Epithelial cell of esophagus (primary cell): Measurements from ENCODE around the gene RAP2A.

Source experiments
- DNase-seq: peaks from one replicate; pipeline ENCODE4 v3.0.0; 2010; ENCODE audit warnings: low read depth
- H3K4me3 ChIP-seq: 2 replicates; pipeline ENCODE4 v1.5.1; 2011; ENCODE audit warnings: mild to moderate bottlenecking, low read length, control low read depth
- TF ChIP-seq, protein P1 (sequence below): IDR thresholded peaks from 2 replicates; pipeline ENCODE4 v1.5.1; 2011; ENCODE audit warnings: low read depth, mild to moderate bottlenecking, low read length, control low read depth, inconsistent platforms; ENCODE audit not compliant: insufficient read depth; ENCODE audit errors: missing control alignments

RAP2A gene

DNA sequence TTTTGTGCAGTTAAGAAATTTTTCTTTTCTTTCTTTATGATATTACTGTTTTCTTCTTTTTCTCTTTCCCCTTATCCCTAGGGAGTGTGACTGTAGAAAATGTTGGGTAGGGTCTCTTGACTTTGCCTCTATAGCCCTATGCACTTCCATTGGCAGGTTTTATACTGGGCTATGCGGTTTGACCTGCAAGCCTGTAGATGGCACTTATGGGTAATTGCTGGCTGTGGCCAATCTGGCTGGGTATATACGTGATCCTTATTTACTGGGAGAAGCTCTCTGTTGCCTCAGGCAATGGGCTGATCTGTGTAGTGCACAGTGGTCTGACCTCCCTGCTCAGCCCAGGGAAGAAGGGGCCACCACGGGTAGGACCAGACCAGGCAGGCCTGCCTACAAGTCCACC is 78.8 kb downstream of the RAP2A start:
- TF ChIP-seq, protein P1, sequence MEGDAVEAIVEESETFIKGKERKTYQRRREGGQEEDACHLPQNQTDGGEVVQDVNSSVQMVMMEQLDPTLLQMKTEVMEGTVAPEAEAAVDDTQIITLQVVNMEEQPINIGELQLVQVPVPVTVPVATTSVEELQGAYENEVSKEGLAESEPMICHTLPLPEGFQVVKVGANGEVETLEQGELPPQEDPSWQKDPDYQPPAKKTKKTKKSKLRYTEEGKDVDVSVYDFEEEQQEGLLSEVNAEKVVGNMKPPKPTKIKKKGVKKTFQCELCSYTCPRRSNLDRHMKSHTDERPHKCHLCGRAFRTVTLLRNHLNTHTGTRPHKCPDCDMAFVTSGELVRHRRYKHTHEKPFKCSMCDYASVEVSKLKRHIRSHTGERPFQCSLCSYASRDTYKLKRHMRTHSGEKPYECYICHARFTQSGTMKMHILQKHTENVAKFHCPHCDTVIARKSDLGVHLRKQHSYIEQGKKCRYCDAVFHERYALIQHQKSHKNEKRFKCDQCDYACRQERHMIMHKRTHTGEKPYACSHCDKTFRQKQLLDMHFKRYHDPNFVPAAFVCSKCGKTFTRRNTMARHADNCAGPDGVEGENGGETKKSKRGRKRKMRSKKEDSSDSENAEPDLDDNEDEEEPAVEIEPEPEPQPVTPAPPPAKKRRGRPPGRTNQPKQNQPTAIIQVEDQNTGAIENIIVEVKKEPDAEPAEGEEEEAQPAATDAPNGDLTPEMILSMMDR: no peak
- no peak overlapping the region for H3K4me3 ChIP-seq
- DNase-seq: no peak

DNA sequence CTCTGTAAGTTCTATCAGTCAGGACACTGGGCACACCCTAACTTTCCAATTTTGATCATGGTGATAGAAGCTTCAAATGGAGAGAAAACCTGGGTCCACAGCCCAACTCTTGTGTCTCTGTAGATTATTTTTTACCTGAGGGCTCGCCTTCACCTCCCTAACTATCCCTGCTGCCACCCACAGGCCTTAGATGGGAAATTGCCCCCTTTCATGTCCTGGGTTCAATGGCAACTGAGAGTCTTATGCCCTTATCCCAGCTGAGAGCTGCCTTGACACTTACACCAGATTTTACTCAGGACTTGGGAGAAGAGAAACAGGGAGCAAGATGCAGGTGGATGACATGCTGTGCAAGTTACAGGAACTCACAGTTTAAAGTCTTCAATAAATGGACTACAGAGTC is 81.7 kb downstream of the RAP2A start:
- TF ChIP-seq, protein P1: no peak
- H3K4me3 ChIP-seq: no peak overlapping the region
- DNase-seq: no peak

DNA sequence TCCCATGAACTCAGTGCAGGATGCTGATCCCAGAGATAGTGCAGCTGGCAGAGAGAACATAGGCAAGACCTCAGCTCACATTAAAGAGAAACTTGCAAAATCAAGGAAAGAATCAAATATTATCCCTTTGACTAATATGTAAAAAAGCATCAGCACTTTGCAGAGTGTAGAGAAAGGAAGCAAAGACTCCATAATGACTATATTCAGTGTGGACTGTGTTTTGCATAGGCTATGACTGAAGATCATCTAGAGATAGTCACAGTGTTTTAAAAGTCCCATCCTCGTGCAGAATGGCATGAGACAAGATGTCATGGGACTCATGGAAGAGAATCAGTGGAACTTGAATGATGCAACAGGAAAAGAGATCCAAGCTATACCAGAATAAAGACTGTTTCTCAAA is 84.0 kb downstream of the RAP2A start:
- no peak overlapping the region for H3K4me3 ChIP-seq
- TF ChIP-seq, protein P1: no peak
- DNase-seq: no peak
